ENCODE results near the gene SLF1.

SLF1 gene

DNA sequence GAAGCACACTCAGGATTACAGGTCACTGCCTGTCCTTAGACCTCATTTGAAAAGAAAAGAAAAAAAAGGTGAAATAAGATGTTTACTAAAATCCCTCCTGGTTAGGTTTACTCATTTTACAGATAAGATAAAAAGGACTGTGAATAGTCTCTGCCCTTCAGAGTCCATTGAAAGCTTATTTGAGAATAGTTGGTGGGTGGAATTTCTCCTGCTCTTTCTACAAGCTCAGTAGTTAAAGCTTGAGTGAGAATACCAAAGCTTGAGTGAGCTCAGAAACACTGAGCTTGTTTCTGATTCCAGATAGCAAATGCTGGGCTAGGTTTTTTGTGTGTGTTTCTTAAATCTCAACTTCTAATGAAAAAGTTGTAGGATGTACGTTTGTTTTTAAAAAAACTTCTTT, 106.7 kb downstream of the SLF1 start:
- no peak for FAIRE-seq

- FAIRE-seq = no peak
These were observed 113.0 kb downstream of the SLF1 start for GRCh38 chr5:94731471-94731870.

- FAIRE-seq = no peak
These were observed 118.0 kb downstream of the SLF1 start for GRCh38 chr5:94736498-94736897.

DNA sequence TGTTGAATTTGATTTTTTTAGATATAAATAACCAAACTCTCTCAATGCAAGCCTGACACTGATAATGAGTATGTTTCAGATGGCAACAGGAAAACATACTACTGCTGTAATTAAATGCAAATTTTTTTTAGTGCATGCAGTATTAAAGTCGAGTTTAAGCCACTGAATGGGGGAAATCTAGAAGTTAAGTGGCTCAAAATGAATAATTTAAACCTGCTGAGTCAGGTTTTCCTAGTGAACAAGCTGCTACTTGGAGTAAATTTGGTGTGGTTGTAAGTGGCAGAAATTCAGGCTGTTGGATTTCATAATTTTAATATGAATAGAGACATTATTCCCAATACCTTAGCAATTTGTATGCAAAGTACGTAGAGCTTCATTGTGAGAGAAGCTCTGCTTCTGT, 121.8 kb downstream of the SLF1 start:
- FAIRE-seq = no peak

- no peak for FAIRE-seq
These were observed 124.4 kb downstream of the SLF1 start for GRCh38 chr5:94742852-94743251.

DNA sequence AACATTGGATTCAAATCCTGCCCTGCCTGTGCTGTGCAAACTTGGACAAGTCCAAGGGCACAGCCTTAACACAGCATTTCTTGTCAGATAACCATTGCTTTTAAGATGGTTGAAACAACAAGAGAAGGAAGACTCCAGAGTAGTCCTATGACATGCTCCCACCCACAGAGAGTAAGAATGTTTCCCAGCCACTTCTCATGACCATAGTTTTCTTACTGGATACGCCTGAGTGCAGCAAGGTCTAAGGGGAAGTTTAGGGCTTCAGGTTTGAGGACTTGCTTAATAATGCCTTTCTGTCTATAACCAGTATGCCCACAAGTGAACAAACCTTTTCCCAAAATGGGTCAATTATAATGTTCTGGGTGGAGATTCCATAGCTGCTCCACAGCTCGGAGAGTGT, 126.4 kb downstream of the SLF1 start:
- FAIRE-seq = no peak

GRCh38 chr5:94745786-94746730, 127.6 kb downstream of the SLF1 start:
- no peak for FAIRE-seq

DNA sequence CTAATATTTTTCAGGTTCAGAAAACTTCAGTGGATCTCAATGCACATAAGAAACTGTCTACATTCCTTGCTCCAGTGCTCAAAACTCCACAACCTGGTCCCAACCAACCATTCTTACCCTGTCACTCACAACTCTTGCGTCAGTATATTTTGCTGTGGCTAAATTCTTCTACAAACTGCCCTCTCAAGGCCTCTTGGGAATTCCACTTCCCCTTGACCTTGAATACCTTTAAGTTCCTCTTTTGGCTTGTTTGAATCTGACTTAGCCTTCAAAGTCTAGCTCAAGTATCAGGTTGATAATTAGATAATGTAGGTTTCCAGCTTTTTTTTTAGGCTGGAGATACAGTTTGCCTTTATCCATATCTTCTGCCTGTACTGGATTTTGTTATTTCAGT, 128.3 kb downstream of the SLF1 start:
- no peak for FAIRE-seq
